ENCODE results near the gene NBEA. TPM values are rescaled to one million over a fixed set of nuclear protein-coding genes. Genes with fewer than 3 reads are reported as not detected.

NBEA gene
- polyA plus RNA-seq, 1 experiment: 1.3 TPM

DNA sequence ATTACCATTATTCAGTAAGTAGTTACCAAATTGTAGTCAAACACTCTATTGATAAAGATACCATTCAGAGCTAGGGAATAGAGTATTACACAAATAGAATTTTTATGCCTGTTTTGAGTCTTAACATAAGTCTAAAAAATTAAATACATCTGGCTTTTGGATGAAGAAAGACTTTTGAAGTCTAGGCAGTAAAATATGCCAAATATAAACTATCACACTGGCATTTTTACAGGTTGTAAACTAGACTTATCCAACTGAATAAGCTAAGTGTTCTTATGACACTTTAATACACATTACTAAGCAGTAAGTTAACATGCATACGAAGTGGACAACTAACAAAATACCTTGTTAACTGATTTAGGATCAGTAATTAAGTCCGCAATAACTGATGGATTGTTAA is 425.5 kb downstream of the NBEA start:
- no peak for DNase-seq (ENCODE audit: low read depth, low spot score)

DNA sequence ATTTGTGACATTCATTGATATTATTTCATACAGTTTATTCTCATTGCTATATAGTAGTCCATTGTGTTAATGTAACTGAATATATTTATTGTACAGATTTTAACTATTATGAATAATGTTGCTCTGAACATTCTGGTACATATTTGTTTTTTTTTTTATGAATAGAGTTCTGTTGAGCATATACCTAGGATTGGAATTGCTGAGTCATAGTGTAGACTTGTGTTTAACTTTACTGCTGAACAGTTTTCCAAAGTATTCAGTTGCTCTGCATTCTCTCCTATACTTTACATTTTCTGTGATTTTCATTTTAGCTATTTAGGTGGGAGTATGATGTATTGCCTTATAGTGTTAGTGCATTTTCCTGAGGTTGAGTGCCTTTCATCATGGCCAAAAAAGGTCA is 436.9 kb downstream of the NBEA start:
- H3K27ac ChIP-seq (ENCODE audit: low read depth, low read length): no peak overlapping the region
- DNase-seq (ENCODE audit: low read depth, low spot score): no peak
- H3K27me3 ChIP-seq (ENCODE audit: control insufficient read depth, insufficient read depth, low read length): no peaks in the 10 kb centered on the region
- TF ChIP-seq, protein P1, sequence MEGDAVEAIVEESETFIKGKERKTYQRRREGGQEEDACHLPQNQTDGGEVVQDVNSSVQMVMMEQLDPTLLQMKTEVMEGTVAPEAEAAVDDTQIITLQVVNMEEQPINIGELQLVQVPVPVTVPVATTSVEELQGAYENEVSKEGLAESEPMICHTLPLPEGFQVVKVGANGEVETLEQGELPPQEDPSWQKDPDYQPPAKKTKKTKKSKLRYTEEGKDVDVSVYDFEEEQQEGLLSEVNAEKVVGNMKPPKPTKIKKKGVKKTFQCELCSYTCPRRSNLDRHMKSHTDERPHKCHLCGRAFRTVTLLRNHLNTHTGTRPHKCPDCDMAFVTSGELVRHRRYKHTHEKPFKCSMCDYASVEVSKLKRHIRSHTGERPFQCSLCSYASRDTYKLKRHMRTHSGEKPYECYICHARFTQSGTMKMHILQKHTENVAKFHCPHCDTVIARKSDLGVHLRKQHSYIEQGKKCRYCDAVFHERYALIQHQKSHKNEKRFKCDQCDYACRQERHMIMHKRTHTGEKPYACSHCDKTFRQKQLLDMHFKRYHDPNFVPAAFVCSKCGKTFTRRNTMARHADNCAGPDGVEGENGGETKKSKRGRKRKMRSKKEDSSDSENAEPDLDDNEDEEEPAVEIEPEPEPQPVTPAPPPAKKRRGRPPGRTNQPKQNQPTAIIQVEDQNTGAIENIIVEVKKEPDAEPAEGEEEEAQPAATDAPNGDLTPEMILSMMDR (IDR thresholded peaks at IDR 0.05; ENCODE audit: low read depth, low read length): no peak
- no peaks in the 10 kb centered on the region for H3K9me3 ChIP-seq (ENCODE audit: control insufficient read depth, insufficient read depth, low read length)
- CTCF ChIA-PET: no interaction called here
- POLR2A ChIA-PET: no interaction called here
- no peak overlapping the region for H3K4me3 ChIP-seq (ENCODE audit: low read depth, low read length)

More for the DNA sequence above, 425.5 kb downstream of the NBEA start:
- H3K27me3 ChIP-seq (ENCODE audit: control insufficient read depth, insufficient read depth, low read length): no peaks in the 10 kb centered on the region
- CTCF ChIA-PET: no interaction called here
- TF ChIP-seq, protein P1 (IDR thresholded peaks at IDR 0.05; ENCODE audit: low read depth, low read length): no peak
- no peak overlapping the region for H3K4me3 ChIP-seq (ENCODE audit: low read depth, low read length)
- POLR2A ChIA-PET: no interaction called here
- H3K27ac ChIP-seq (ENCODE audit: low read depth, low read length): no peak overlapping the region
- H3K9me3 ChIP-seq (ENCODE audit: control insufficient read depth, insufficient read depth, low read length): peaks cover 8% of the 10 kb centered on the region; the same call in 1 of the 2 replicates

DNA sequence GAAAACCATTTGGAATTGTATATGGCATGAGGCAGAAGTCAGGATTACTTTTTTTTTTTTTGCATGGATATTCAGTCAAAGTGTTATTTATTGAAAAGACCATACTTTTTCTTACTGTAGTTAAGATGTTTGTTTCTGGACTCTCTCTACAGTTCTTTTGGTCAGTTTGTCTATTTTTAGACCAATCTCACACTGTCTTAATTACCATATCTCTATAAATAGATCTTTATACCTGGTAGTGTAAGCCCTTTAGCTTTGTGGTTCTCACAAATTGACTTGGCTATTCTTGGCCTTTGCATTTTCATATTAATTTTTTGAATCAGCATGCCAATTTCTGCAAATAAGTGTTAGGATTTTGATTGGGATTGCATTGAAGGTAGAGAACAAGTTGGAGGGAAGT is 437.6 kb downstream of the NBEA start:
- no peaks in the 10 kb centered on the region for H3K27me3 ChIP-seq (ENCODE audit: control insufficient read depth, insufficient read depth, low read length)
- H3K9me3 ChIP-seq (ENCODE audit: control insufficient read depth, insufficient read depth, low read length): no peaks in the 10 kb centered on the region
- TF ChIP-seq, protein P1 (IDR thresholded peaks at IDR 0.05; ENCODE audit: low read depth, low read length): no peak
- POLR2A ChIA-PET: no interaction called here
- CTCF ChIA-PET: no interaction called here
- no peak for DNase-seq (ENCODE audit: low read depth, low spot score)
- no peak overlapping the region for H3K27ac ChIP-seq (ENCODE audit: low read depth, low read length)
- H3K4me3 ChIP-seq (ENCODE audit: low read depth, low read length): no peak overlapping the region

DNA sequence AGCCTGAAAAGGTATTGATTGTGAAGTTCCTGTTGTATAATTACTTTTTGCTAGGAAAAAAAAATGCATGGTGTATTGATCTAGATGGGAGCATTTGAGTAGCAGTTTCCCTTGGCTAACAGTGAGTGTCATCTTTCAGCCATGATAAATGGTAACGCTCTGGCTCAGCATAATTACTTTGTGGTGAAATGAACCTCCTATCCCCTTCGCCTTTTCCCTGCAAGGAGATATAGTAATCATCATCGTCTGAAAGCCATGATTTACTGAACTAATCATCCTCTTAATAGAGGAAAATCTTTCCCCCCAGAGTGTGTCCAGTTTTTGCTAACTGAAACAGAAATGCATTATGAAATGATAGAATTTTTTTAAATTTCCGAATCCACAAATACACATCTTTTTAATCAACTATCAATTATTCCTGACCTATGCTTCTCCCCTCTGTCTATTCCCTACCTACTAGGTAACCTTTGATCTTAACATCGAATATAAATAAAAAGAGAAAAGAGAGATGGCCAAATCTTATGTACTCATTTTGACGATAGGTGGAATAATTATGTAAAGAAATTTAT is 445.7 kb downstream of the NBEA start:
- ChIA-PET CTCF (no interaction called here), POLR2A (no interaction called here)
- Histone ChIP-seq H3K9me3 (ENCODE audit: control insufficient read depth, insufficient read depth, low read length) (no peaks in the 10 kb centered on the region), H3K4me3 (ENCODE audit: low read depth, low read length) (no peak overlapping the region), H3K27me3 (ENCODE audit: control insufficient read depth, insufficient read depth, low read length) (no peaks in the 10 kb centered on the region), H3K27ac (ENCODE audit: low read depth, low read length) (no peak overlapping the region)
- TF ChIP-seq, protein P1 (IDR thresholded peaks at IDR 0.05; ENCODE audit: low read depth, low read length): no peak
- DNase-seq (ENCODE audit: low read depth, low spot score): no peak

DNA sequence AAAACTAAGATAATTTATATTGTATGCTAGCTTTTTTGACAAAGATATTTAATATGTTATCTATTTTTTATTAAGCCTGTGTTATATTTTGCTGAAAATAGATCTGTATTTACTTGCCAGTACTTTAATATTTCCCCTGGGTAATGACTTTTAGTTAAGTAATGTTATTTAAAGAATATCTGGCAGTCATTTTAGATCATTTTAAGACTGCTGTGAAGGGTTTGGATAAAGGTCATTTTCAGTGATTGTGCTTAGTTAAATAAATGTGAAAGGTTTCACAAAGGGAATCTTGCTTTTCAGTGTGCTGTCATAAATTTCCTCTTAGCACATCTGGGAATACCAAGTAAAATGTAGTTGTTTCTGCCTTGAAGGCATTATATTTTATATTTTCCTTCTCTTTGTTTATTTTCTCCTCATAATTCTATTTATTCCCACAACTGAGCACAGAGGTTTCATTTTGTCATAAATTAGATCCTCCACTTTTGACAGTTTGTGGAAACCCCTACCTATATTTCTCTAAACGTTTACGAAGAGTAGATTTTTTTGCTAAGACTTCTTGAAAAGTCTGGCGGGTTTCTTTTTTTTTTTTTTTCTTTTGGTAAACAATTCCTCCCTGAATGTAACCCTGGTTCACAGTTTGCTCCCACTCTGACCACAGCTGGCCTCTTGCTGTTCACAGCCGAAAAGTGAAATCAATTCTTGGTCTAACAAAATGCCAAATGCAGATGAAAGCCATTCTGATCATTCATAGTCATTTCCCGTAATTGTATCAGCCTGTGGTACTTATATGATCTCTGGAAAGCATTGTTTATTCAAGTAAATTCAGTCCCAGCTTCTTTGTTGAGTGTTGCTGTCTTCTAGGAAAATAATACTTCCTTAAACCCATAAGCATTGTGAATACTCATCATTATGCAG is 446.6 kb downstream of the NBEA start:
- H3K27ac ChIP-seq (ENCODE audit: low read depth, low read length): no peak overlapping the region
- H3K27me3 ChIP-seq (ENCODE audit: control insufficient read depth, insufficient read depth, low read length): no peaks in the 10 kb centered on the region
- no peaks in the 10 kb centered on the region for H3K9me3 ChIP-seq (ENCODE audit: control insufficient read depth, insufficient read depth, low read length)
- ChIA-PET POLR2A (no interaction called here), CTCF (no interaction called here)
- TF ChIP-seq, protein P1 (IDR thresholded peaks at IDR 0.05; ENCODE audit: low read depth, low read length): no peak
- DNase-seq (ENCODE audit: low read depth, low spot score): no peak
- no peak overlapping the region for H3K4me3 ChIP-seq (ENCODE audit: low read depth, low read length)

Measured in AG04450 (cell line).